ENCODE results near the gene COL6A2. TPM values are rescaled to one million over a fixed set of nuclear protein-coding genes. Genes with fewer than 3 reads are reported as not detected.

Gene COL6A2
- total RNA-seq, 1 experiment from 2014 or later: 111 TPM

- Mint-ChIP-seq H3K27me3 (ENCODE audit: low read depth) (no peaks in the 10 kb centered on the region), H3K36me3 (peaks cover 36% of the 10 kb centered on the region), H3K27ac (no peak overlapping the region), H3K4me1 (no peaks in the 10 kb centered on the region), H3K4me3 (no peak overlapping the region), H3K9me3 (peaks cover 6% of the 10 kb centered on the region; the same call in 1 of the 2 replicates)
- TF ChIP-seq CREM (CRISPR knock-in tag; IDR thresholded peaks at IDR 0.05) (no peak), ATF1 (CRISPR knock-in tag; IDR thresholded peaks at IDR 0.05) (no peak), ATF6 (CRISPR knock-in tag; IDR thresholded peaks at IDR 0.05) (no peak), RELA (CRISPR knock-in tag; IDR thresholded peaks at IDR 0.05; ENCODE audit: borderline replicate concordance) (no peak), NFYB (CRISPR knock-in tag; conservative IDR thresholded peaks at IDR 0.05; ENCODE audit: low read depth) (no peak), E2F4 (CRISPR knock-in tag; IDR thresholded peaks at IDR 0.05; ENCODE audit: borderline replicate concordance, low read depth) (no peak), FOXP1 (CRISPR knock-in tag; IDR thresholded peaks at IDR 0.05; ENCODE audit: borderline replicate concordance) (no peak), RORB (CRISPR knock-in tag; IDR thresholded peaks at IDR 0.05) (no peak), MXD4 (CRISPR knock-in tag; IDR thresholded peaks at IDR 0.05; ENCODE audit: borderline replicate concordance) (no peak), ATF2 (CRISPR knock-in tag; IDR thresholded peaks at IDR 0.05; ENCODE audit: borderline replicate concordance, low read depth) (no peak), GRHL2 (CRISPR knock-in tag; IDR thresholded peaks at IDR 0.05; ENCODE audit: insufficient replicate concordance, severe bottlenecking) (no peak), MLX (CRISPR knock-in tag; IDR thresholded peaks at IDR 0.05) (no peak), MAX (CRISPR knock-in tag; IDR thresholded peaks at IDR 0.05) (no peak), SMAD3 (CRISPR knock-in tag; IDR thresholded peaks at IDR 0.05; ENCODE audit: borderline replicate concordance) (no peak), CREB1 (CRISPR knock-in tag; IDR thresholded peaks at IDR 0.05) (no peak), USF1 (CRISPR knock-in tag; IDR thresholded peaks at IDR 0.05) (no peak), ZMAT4 (CRISPR knock-in tag; IDR thresholded peaks at IDR 0.05) (no peak), SMAD4 (CRISPR knock-in tag; IDR thresholded peaks at IDR 0.05) (no peak), AR (CRISPR knock-in tag; IDR thresholded peaks at IDR 0.05) (no peak)
- peak; percentile 5 for DNase-seq (ENCODE audit: low spot score)
- ChIA-PET POLR2A (no interaction called here), CTCF (interaction anchor here (2.2 kb wide), 1 partner anchor 28 kb away, joined by 6 read pairs; no protein-coding TSS in a partner anchor)
- no peak for ATAC-seq
Measured at GRCh38 chr21:46115441-46116188, 17.7 kb downstream of the COL6A2 start.
